HG03280 (cell line): ENCODE measurements around the gene LALBA.
"Not testable (repeated sequence)": the region's sequence is repeated elsewhere in the genome, so short reads cannot be mapped to it uniquely, and the experiment has no call there.

Source experiments
- ATAC-seq: cut with Tn5 transposase; IDR thresholded peaks from one replicate; pipeline ENCODE4 v1.9.1; 2021; ENCODE audit warnings: mild to moderate bottlenecking, moderate library complexity; ENCODE audit not compliant: unreplicated experiment

LALBA gene

DNA sequence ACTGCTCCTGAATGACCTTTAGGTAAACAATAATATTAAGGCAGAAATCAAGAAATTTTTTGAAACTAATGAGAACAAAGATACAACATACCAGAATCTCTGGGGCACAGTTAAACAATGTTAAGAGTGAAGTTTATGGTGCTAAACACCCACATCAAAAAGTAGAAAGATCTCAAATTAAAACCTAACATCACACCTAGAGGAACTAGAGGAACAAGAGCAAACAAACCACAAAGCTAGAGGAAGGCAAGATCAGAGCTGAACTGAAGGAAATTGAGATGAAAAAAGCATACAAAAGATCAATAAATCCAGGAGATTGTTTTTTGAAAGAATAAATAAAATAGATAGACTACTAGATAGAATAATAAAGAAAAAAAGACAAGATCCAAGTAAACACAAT lies 37.2 kb downstream of the LALBA start:
- ATAC-seq, result no peak

DNA sequence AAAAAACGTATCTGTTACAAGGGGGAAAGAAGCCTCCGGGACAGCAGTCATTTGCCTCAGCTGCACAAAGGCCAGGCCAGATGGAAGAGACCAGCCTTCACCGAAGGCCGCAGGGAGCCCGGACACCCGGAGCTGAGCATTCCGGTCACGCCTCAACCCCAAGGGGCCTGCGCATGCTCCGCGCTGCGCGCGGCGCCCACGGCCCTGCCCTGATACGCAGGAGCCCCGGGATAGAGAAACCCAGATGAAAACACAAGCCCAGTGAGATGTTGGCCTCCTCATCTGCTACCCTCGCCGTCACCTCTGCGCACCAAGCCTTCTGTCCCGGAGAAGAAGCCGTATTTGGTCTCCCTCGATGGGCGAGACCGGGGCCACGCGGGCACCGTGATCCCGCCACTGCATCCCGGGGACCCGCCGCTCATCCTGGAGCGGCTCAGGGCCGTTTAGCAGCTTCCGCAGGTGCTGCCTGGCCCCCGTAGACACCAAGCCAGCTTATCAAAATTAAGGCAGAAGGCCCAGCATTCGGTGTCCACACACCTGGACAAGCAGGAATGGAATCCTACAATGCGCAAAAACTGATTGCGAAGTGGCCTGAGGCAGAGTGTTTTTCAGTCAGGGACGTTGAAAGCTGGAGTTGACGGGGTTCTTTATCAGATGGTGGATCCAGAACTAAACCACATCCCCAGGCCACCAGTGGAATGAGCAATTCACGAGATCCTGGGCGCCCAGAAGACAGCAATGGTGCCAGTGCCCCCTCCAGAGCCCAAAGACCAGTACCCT lies 41.8 kb downstream of the LALBA start:
- no peak for ATAC-seq

DNA sequence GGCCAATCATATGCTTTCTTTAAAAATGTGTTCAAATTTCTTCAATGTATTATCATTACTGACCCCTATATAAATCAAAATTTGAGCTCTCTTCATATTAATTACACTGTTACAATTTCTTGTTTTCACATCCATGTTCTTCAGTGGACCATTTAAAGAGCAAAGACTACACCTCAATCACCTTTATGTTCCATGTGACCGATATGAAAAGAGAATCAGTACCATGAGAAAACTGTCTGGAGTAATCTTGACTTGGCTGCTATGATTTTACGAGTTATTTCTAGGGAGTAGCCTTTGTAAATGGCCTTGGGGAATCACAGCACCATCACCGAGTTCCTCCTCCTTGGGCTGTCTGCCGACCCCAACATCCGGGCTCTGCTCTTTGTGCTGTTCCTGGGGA lies 44.5 kb downstream of the LALBA start, which contains the start of gene OR8S1:
Gene OR8S1, plus strand, starts transcription at position 301 of the 400 bp plus-strand sequence. Its CDS starts 0 bp downstream, at position 301.
- ATAC-seq, result no peak

DNA sequence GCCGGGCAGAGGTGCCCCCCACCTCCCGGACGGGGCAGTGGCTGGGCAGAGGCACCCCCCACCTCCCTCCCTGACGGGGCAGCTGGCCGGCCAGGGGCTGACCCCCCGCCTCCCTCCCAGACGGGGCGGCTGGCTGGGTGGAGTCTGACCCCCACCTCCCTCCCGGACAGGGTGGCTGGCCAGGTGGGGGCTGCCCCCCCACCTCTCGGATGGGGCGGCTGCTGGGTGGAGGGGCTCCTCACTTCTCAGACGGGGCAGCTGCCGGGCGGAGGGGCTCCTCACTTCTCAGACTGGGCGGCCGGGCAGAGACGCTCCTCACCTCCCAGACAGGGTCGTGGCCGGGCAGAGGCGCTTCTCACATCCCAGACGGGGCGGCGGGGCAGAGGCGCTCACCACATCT lies 49.5 kb downstream of the LALBA start:
- not testable (repeated sequence) for ATAC-seq
